HAP-1 (cell line): ENCODE data around the gene CCDC157.

Source experiments
- DNase-seq, 2 experiments: peaks; one replicate each; pipeline ENCODE4 v3.0.0-alpha.2; 2016 to 2020; ENCODE audit warnings: low spot score in 2 of 2
- H3K27me3 ChIP-seq: fragments of 250-450 bp; sonication (Bioruptor Pico); 2 replicates; pipeline ENCODE4 v1.5.1; 2020; ENCODE audit warnings: low read depth, mild to moderate bottlenecking, moderate library complexity
- H3K36me3 ChIP-seq: fragments of 250-450 bp; sonication (Bioruptor Pico); replicated peaks from 2 replicates; pipeline ENCODE4 v1.5.1; 2020; ENCODE audit warnings: mild to moderate bottlenecking
- H3K4me1 ChIP-seq: fragments of 250-450 bp; sonication (Bioruptor Pico); 2 replicates; pipeline ENCODE4 v1.5.1; 2020; ENCODE audit warnings: mild to moderate bottlenecking
- H3K4me3 ChIP-seq: fragments of 250-450 bp; sonication (Bioruptor Pico); 2 replicates; pipeline ENCODE4 v1.5.1; 2020; ENCODE audit warnings: mild to moderate bottlenecking, moderate library complexity
- H3K9me3 ChIP-seq: fragments of 250-450 bp; sonication (Bioruptor Pico); 2 replicates; pipeline ENCODE4 v1.5.1; 2020; ENCODE audit warnings: mild to moderate bottlenecking, moderate library complexity
- in situ Hi-C: fragments of 300-500 bp; cut with MboI; formaldehyde crosslinking; loops from 3 replicates; pipeline ENCODE4 v1.14.3; 2020; ENCODE audit warnings: low sequenced_read_pairs, inconsistent platforms, mixed read lengths

The CCDC157 gene

GRCh38 chr22:30406400-30406799 is 49.6 kb downstream of the CCDC157 start:
- DNase-seq: no peak
- Histone ChIP-seq H3K36me3 (peaks cover 15% of the 10 kb centered on the region), H3K4me1 (no peaks in the 10 kb centered on the region), H3K4me3 (no peak overlapping the region), H3K27me3 (no peaks in the 10 kb centered on the region), H3K9me3 (no peaks in the 10 kb centered on the region)
- in situ Hi-C loops: no loop called here

GRCh38 chr22:30408388-30409102 is 51.7 kb downstream of the CCDC157 start:
- no peak for DNase-seq
- no peaks in the 10 kb centered on the region for H3K9me3 ChIP-seq
- peaks cover 15% of the 10 kb centered on the region for H3K36me3 ChIP-seq
- H3K27me3 ChIP-seq: no peaks in the 10 kb centered on the region
- H3K4me1 ChIP-seq: no peaks in the 10 kb centered on the region
- H3K4me3 ChIP-seq: no peak overlapping the region
- in situ Hi-C loops: no loop called here

GRCh38 chr22:30411780-30412179 is 55.0 kb downstream of the CCDC157 start:
- Histone ChIP-seq H3K9me3 (no peaks in the 10 kb centered on the region), H3K36me3 (peaks cover 27% of the 10 kb centered on the region), H3K4me1 (no peaks in the 10 kb centered on the region), H3K4me3 (no peak overlapping the region), H3K27me3 (no peaks in the 10 kb centered on the region)
- DNase-seq: no peak
- in situ Hi-C loops: no loop called here

- no peak for DNase-seq
- H3K36me3 ChIP-seq: peaks cover 31% of the 10 kb centered on the region
- in situ Hi-C loops: no loop called here
- H3K9me3 ChIP-seq: no peaks in the 10 kb centered on the region
- H3K4me3 ChIP-seq: no peak overlapping the region
- no peaks in the 10 kb centered on the region for H3K27me3 ChIP-seq
- no peaks in the 10 kb centered on the region for H3K4me1 ChIP-seq
Observed at GRCh38 chr22:30413001-30413400, 56.2 kb downstream of the CCDC157 start.

GRCh38 chr22:30413745-30414524 is 57.1 kb downstream of the CCDC157 start:
- DNase-seq: no peak
- no peak overlapping the region for H3K4me3 ChIP-seq
- no peaks in the 10 kb centered on the region for H3K27me3 ChIP-seq
- H3K9me3 ChIP-seq: no peaks in the 10 kb centered on the region
- in situ Hi-C loops: no loop called here
- peaks cover 32% of the 10 kb centered on the region for H3K36me3 ChIP-seq
- no peaks in the 10 kb centered on the region for H3K4me1 ChIP-seq

GRCh38 chr22:30414525-30415047 is 57.8 kb downstream of the CCDC157 start:
- Histone ChIP-seq H3K9me3 (no peaks in the 10 kb centered on the region), H3K4me1 (no peaks in the 10 kb centered on the region), H3K36me3 (peaks cover 39% of the 10 kb centered on the region), H3K4me3 (no peak overlapping the region), H3K27me3 (no peaks in the 10 kb centered on the region)
- DNase-seq: no peak
- in situ Hi-C loops: no loop called here

GRCh38 chr22:30416403-30416802 is 59.6 kb downstream of the CCDC157 start:
- Histone ChIP-seq H3K36me3 (peaks cover 43% of the 10 kb centered on the region), H3K4me1 (peaks cover 11% of the 10 kb centered on the region), H3K4me3 (no peak overlapping the region), H3K27me3 (no peaks in the 10 kb centered on the region), H3K9me3 (no peaks in the 10 kb centered on the region)
- in situ Hi-C loops: no loop called here
- DNase-seq: no peak

GRCh38 chr22:30416837-30417236 is 60.0 kb downstream of the CCDC157 start:
- Histone ChIP-seq H3K4me1 (peaks cover 12% of the 10 kb centered on the region), H3K4me3 (no peak overlapping the region), H3K36me3 (peaks cover 43% of the 10 kb centered on the region), H3K27me3 (no peaks in the 10 kb centered on the region), H3K9me3 (no peaks in the 10 kb centered on the region)
- DNase-seq: no peak
- in situ Hi-C loops: no loop called here

GRCh38 chr22:30420347-30421125 is 63.7 kb downstream of the CCDC157 start:
- no peaks in the 10 kb centered on the region for H3K27me3 ChIP-seq
- H3K4me3 ChIP-seq: no peak overlapping the region
- in situ Hi-C loops: no loop called here
- no peak for DNase-seq
- H3K9me3 ChIP-seq: no peaks in the 10 kb centered on the region
- H3K36me3 ChIP-seq: peaks cover 43% of the 10 kb centered on the region
- H3K4me1 ChIP-seq: peaks cover 37% of the 10 kb centered on the region

- DNase-seq: no peak
- Histone ChIP-seq H3K4me3 (no peak overlapping the region), H3K4me1 (peaks cover 41% of the 10 kb centered on the region)
Observed at GRCh38 chr22:30421695-30422480, 65.1 kb downstream of the CCDC157 start.

GRCh38 chr22:30422481-30423300 is 65.9 kb downstream of the CCDC157 start:
- peaks cover 41% of the 10 kb centered on the region for H3K4me1 ChIP-seq
- peak; percentile 29 to 47 for DNase-seq
- H3K36me3 ChIP-seq: peaks cover 34% of the 10 kb centered on the region
- H3K9me3 ChIP-seq: no peaks in the 10 kb centered on the region
- H3K4me3 ChIP-seq: peak overlapping the region; percentile 42
- H3K27me3 ChIP-seq: no peaks in the 10 kb centered on the region
- in situ Hi-C loops: no loop called here

More at GRCh38 chr22:30421695-30422480, 65.1 kb downstream of the CCDC157 start:
- Histone ChIP-seq H3K27me3 (no peaks in the 10 kb centered on the region), H3K36me3 (peaks cover 32% of the 10 kb centered on the region), H3K9me3 (no peaks in the 10 kb centered on the region)
- in situ Hi-C loops: no loop called here

- no peak for DNase-seq
- peak overlapping the region; percentile 42 for H3K4me3 ChIP-seq
- no peaks in the 10 kb centered on the region for H3K9me3 ChIP-seq
- H3K4me1 ChIP-seq: peaks cover 41% of the 10 kb centered on the region
- peaks cover 39% of the 10 kb centered on the region for H3K36me3 ChIP-seq
- in situ Hi-C loops: no loop called here
- no peaks in the 10 kb centered on the region for H3K27me3 ChIP-seq
Observed at GRCh38 chr22:30423301-30423958, 66.6 kb downstream of the CCDC157 start.
